ENCODE data around the gene IL12RB1.

DNA sequence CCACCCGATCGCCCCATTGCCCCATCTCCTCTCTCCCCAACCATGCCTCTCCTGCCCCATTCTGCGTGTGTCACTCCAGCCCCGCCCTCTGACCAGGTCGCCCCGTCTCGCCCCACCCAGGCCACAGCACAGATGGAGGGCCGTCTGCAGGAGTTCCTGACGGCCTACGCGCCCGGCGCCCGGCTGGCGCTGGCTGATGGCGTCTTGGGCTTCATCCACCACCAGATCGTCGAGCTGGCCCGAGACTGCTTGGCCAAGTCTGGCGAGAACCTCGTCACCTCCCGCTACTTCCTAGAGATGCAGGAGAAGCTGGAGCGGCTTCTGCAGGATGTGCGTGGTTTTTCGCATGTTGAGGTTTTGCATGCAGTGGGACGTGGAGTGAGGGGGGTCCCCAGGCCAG, 37.1 kb upstream of the IL12RB1 start:
- TF ChIP-seq, protein P1, sequence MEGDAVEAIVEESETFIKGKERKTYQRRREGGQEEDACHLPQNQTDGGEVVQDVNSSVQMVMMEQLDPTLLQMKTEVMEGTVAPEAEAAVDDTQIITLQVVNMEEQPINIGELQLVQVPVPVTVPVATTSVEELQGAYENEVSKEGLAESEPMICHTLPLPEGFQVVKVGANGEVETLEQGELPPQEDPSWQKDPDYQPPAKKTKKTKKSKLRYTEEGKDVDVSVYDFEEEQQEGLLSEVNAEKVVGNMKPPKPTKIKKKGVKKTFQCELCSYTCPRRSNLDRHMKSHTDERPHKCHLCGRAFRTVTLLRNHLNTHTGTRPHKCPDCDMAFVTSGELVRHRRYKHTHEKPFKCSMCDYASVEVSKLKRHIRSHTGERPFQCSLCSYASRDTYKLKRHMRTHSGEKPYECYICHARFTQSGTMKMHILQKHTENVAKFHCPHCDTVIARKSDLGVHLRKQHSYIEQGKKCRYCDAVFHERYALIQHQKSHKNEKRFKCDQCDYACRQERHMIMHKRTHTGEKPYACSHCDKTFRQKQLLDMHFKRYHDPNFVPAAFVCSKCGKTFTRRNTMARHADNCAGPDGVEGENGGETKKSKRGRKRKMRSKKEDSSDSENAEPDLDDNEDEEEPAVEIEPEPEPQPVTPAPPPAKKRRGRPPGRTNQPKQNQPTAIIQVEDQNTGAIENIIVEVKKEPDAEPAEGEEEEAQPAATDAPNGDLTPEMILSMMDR (IDR thresholded peaks at IDR 0.05), result no peak
- TF ChIP-seq POLR2AphosphoS5 (IDR thresholded peaks at IDR 0.05; ENCODE audit: low read depth, low read length) (no peak), SIN3A (IDR thresholded peaks at IDR 0.05; ENCODE audit: borderline replicate concordance, insufficient read depth, low read depth, low read length) (no peak)
- TF ChIP-seq, protein P2, sequence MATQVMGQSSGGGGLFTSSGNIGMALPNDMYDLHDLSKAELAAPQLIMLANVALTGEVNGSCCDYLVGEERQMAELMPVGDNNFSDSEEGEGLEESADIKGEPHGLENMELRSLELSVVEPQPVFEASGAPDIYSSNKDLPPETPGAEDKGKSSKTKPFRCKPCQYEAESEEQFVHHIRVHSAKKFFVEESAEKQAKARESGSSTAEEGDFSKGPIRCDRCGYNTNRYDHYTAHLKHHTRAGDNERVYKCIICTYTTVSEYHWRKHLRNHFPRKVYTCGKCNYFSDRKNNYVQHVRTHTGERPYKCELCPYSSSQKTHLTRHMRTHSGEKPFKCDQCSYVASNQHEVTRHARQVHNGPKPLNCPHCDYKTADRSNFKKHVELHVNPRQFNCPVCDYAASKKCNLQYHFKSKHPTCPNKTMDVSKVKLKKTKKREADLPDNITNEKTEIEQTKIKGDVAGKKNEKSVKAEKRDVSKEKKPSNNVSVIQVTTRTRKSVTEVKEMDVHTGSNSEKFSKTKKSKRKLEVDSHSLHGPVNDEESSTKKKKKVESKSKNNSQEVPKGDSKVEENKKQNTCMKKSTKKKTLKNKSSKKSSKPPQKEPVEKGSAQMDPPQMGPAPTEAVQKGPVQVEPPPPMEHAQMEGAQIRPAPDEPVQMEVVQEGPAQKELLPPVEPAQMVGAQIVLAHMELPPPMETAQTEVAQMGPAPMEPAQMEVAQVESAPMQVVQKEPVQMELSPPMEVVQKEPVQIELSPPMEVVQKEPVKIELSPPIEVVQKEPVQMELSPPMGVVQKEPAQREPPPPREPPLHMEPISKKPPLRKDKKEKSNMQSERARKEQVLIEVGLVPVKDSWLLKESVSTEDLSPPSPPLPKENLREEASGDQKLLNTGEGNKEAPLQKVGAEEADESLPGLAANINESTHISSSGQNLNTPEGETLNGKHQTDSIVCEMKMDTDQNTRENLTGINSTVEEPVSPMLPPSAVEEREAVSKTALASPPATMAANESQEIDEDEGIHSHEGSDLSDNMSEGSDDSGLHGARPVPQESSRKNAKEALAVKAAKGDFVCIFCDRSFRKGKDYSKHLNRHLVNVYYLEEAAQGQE (IDR thresholded peaks at IDR 0.05; ENCODE audit: insufficient read depth in 1 of 2, low read depth in 2 of 2, low read length in 1 of 2), result no peak
